ENCODE data around the gene COL11A2. TPM values are rescaled to one million over a fixed set of nuclear protein-coding genes. Genes with fewer than 3 reads are reported as not detected.

COL11A2 gene
- total RNA-seq, 1 experiment from 2014 or later: 0.58 TPM

DNA sequence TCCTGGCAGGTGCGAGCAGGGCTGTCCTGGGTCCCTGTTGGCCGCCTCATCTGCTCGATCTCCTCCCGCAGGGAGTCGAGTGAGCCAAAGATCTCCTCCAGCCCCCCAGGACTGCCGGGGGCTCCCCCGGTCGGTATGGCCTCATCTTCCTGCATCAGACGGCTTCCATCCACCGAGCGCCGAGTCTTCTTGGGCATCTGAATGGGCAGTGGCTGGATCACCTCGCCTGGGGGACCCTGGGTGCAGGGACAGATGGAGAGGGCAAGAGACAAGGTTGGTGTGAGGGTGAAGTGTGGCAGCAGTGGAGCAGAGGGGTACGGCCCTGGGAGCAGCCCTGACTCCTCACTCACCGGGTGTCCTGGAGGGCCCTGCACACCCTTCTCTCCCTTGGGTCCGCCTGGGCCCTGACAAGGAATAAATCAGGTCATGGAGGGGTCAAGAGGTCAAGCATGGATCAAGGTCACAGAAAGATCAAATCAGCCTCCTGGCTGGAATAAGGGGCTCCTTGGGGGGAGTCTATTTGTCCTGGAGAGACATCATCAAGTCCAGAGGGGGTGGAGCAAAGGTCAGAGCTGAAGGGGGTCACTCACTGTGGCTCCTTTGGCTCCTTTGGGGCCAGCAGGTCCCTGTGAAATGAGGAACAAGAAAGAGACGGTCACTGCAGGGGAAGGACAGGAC lies 26.5 kb downstream of the COL11A2 start:
- Histone ChIP-seq H3K4me3 (ENCODE audit: low read length) (no peak overlapping the region), H3K9me3 (ENCODE audit: low read length) (no peaks in the 10 kb centered on the region), H3K27ac (ENCODE audit: low read length) (no peak overlapping the region), H3K9ac (ENCODE audit: low read length) (no peak overlapping the region), H3K4me2 (ENCODE audit: low read length) (no peak overlapping the region), H3K9me2 (replicated peaks; ENCODE audit: low read length) (no peaks in the 10 kb centered on the region), H4K20me1 (ENCODE audit: low read length) (no peaks in the 10 kb centered on the region), H2AFZ (ENCODE audit: low read length) (no peak overlapping the region), H3K79me2 (ENCODE audit: low read length) (no peaks in the 10 kb centered on the region), H3K36me3 (ENCODE audit: low read depth, low read length) (no peaks in the 10 kb centered on the region), H3K27me3 (ENCODE audit: low read length) (no peaks in the 10 kb centered on the region), H3F3A (ENCODE audit: low read length, unreplicated experiment) (no peaks in the 10 kb centered on the region), H3K4me1 (ENCODE audit: insufficient read depth, low read length) (peaks cover 14% of the 10 kb centered on the region)
- no peak for DNase-seq
- TF ChIP-seq EZH2 (IDR thresholded peaks at IDR 0.05; ENCODE audit: low read length, unreplicated experiment): no peak
- TF ChIP-seq, protein P1, sequence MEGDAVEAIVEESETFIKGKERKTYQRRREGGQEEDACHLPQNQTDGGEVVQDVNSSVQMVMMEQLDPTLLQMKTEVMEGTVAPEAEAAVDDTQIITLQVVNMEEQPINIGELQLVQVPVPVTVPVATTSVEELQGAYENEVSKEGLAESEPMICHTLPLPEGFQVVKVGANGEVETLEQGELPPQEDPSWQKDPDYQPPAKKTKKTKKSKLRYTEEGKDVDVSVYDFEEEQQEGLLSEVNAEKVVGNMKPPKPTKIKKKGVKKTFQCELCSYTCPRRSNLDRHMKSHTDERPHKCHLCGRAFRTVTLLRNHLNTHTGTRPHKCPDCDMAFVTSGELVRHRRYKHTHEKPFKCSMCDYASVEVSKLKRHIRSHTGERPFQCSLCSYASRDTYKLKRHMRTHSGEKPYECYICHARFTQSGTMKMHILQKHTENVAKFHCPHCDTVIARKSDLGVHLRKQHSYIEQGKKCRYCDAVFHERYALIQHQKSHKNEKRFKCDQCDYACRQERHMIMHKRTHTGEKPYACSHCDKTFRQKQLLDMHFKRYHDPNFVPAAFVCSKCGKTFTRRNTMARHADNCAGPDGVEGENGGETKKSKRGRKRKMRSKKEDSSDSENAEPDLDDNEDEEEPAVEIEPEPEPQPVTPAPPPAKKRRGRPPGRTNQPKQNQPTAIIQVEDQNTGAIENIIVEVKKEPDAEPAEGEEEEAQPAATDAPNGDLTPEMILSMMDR (conservative IDR thresholded peaks at IDR 0.05; ENCODE audit: low read depth, low read length): no peak
- TF ChIP-seq EZH2phosphoT487 (IDR thresholded peaks at IDR 0.05; ENCODE audit: borderline replicate concordance, low read length): no peak
- ChIA-PET CTCF (no interaction called here), POLR2A (ENCODE audit: unreplicated experiment) (no interaction called here)
- BruUV-seq (replicated peaks): no TSS peak
- ATAC-seq: no peak
- intact Hi-C loops (cut with micrococcal nuclease): no loop called here

DNA sequence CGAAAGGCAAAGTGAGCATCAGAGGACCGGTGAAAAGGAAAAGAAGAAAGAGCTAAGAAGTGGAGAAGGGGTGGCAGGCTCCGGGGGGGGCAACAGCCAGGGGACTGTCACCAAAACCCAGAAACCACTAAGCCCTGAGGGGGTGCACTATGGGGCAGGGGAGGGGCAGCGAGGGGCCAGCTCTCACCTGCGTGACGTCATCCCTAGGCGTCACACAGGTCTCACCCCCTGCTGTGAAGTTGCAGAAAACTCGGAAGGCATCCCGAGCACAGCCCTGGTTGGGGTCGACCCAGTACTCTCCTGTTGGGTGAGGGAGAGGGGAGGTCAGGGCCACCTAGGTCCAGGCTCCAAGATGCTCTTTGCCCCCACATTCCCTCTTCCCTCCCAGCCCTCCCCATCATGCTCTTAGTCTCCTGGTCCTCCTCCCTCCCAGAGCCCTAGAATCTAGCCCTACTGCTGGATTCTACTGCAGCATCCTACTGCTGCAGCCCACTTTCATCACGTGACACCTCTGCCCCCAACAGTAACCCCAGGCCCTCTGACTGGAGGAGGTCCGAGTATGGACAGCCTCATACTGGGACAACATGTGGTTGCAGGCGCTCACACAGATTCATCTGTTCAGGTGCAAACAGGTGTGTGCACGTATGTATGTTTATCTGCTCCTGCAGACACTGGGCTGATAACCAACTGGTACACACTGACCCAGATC lies 27.4 kb downstream of the COL11A2 start:
- no TSS peak for BruUV-seq (replicated peaks)
- H3K27ac ChIP-seq (ENCODE audit: low read length): no peak overlapping the region
- H3K4me1 ChIP-seq (ENCODE audit: insufficient read depth, low read length): peaks cover 18% of the 10 kb centered on the region
- H3K4me2 ChIP-seq (ENCODE audit: low read length): no peak overlapping the region
- POLR2A ChIA-PET (ENCODE audit: unreplicated experiment): no interaction called here
- H3K27me3 ChIP-seq (ENCODE audit: low read length): no peaks in the 10 kb centered on the region
- no peaks in the 10 kb centered on the region for H3F3A ChIP-seq (ENCODE audit: low read length, unreplicated experiment)
- intact Hi-C loops (cut with micrococcal nuclease): loop anchor here (5.0 kb wide), 1 partner anchor 32 kb away; no protein-coding TSS in a partner anchor
- TF ChIP-seq, protein P1 (conservative IDR thresholded peaks at IDR 0.05; ENCODE audit: low read depth, low read length): no peak
- no peak overlapping the region for H2AFZ ChIP-seq (ENCODE audit: low read length)
- H3K4me3 ChIP-seq (ENCODE audit: low read length): no peak overlapping the region
- no peaks in the 10 kb centered on the region for H3K79me2 ChIP-seq (ENCODE audit: low read length)
- DNase-seq: no peak
- no peaks in the 10 kb centered on the region for H4K20me1 ChIP-seq (ENCODE audit: low read length)
- no peaks in the 10 kb centered on the region for H3K9me2 ChIP-seq (replicated peaks; ENCODE audit: low read length)
- no peak overlapping the region for H3K9ac ChIP-seq (ENCODE audit: low read length)
- no peaks in the 10 kb centered on the region for H3K36me3 ChIP-seq (ENCODE audit: low read depth, low read length)
- no peaks in the 10 kb centered on the region for H3K9me3 ChIP-seq (ENCODE audit: low read length)
- ATAC-seq: no peak
- CTCF ChIA-PET: no interaction called here

GRCh38 chr6:33164176-33164575 lies 28.1 kb downstream of the COL11A2 start:
- TF ChIP-seq EZH2 (IDR thresholded peaks at IDR 0.05; ENCODE audit: low read length, unreplicated experiment) (no peak), EZH2phosphoT487 (IDR thresholded peaks at IDR 0.05; ENCODE audit: borderline replicate concordance, low read length) (no peak)
- TF ChIP-seq, protein P1 (conservative IDR thresholded peaks at IDR 0.05; ENCODE audit: low read depth, low read length): no peak
- ATAC-seq (no peak), DNase-seq (no peak)
- no peak overlapping the region for H3K9ac ChIP-seq (ENCODE audit: low read length)
- no peaks in the 10 kb centered on the region for H3K9me2 ChIP-seq (replicated peaks; ENCODE audit: low read length)
- H3K4me3 ChIP-seq (ENCODE audit: low read length): no peak overlapping the region
- H3K36me3 ChIP-seq (ENCODE audit: low read depth, low read length): no peaks in the 10 kb centered on the region
- H3K27ac ChIP-seq (ENCODE audit: low read length): no peak overlapping the region
- no peak overlapping the region for H3K4me2 ChIP-seq (ENCODE audit: low read length)
- ChIA-PET CTCF (no interaction called here), POLR2A (ENCODE audit: unreplicated experiment) (no interaction called here)
- H4K20me1 ChIP-seq (ENCODE audit: low read length): no peaks in the 10 kb centered on the region
- intact Hi-C loops (cut with micrococcal nuclease): loop anchor here (5.0 kb wide), 1 partner anchor 33 kb away; no protein-coding TSS in a partner anchor
- no TSS peak for BruUV-seq (replicated peaks)
- no peaks in the 10 kb centered on the region for H3K79me2 ChIP-seq (ENCODE audit: low read length)
- H2AFZ ChIP-seq (ENCODE audit: low read length): no peak overlapping the region
- H3K9me3 ChIP-seq (ENCODE audit: low read length): no peaks in the 10 kb centered on the region
- no peaks in the 10 kb centered on the region for H3F3A ChIP-seq (ENCODE audit: low read length, unreplicated experiment)
- H3K27me3 ChIP-seq (ENCODE audit: low read length): no peaks in the 10 kb centered on the region
- peaks cover 18% of the 10 kb centered on the region for H3K4me1 ChIP-seq (ENCODE audit: insufficient read depth, low read length)

All from PC-3 (cell line).